HepG2 (cell line): ENCODE measurements around the gene PALM3. TPM values are rescaled to one million over a fixed set of nuclear protein-coding genes. Genes with fewer than 3 reads are reported as not detected.

ENCODE experiments used
- AKAP8 ChIP-seq: sonication (generic); formaldehyde crosslinking; IDR thresholded peaks from 2 replicates; pipeline ENCODE4 v1.5.1; 2020; ENCODE audit warnings: mild to moderate bottlenecking, missing genetic modification reagents
- EZH2 ChIP-seq: conservative IDR thresholded peaks from 2 replicates; pipeline ENCODE4 v1.6.1; 2012; ENCODE audit warnings: mild to moderate bottlenecking, low read depth, low read length, moderate library complexity
- HNRNPK ChIP-seq: fragments of 200-400 bp; formaldehyde crosslinking; IDR thresholded peaks from 2 replicates; pipeline ENCODE4 v1.6.1; 2018; ENCODE audit warnings: low read length, low read depth, moderate library complexity, mild to moderate bottlenecking; ENCODE audit not compliant: poor library complexity, severe bottlenecking
- MNT ChIP-seq: fragments of 450-650 bp; IDR thresholded peaks from 2 replicates; pipeline ENCODE4 v1.6.1; 2016
- MYNN ChIP-seq: sonication (generic); formaldehyde crosslinking; IDR thresholded peaks from 2 replicates; pipeline ENCODE4 v1.4.0; 2020; ENCODE audit warnings: mild to moderate bottlenecking, low read depth, missing genetic modification reagents
- NR2F6 ChIP-seq, 2 experiments: IDR thresholded peaks; 2 replicates each; pipeline ENCODE4 v1.6.1; 2016; ENCODE audit warnings: antibody characterized with exemption in 1 of 2, mild to moderate bottlenecking in 1 of 2
- PRDM15 ChIP-seq: sonication (generic); formaldehyde crosslinking; IDR thresholded peaks from 2 replicates; pipeline ENCODE4 v1.4.0; 2020; ENCODE audit warnings: missing genetic modification reagents
- SP140L ChIP-seq: sonication (generic); formaldehyde crosslinking; IDR thresholded peaks from 2 replicates; pipeline ENCODE4 v1.4.0; 2020; ENCODE audit warnings: missing genetic modification reagents, borderline replicate concordance
- SP4 ChIP-seq: sonication (generic); formaldehyde crosslinking; IDR thresholded peaks from 2 replicates; pipeline ENCODE4 v1.8.1; 2023; ENCODE audit warnings: mild to moderate bottlenecking, missing genetic modification reagents
- TSC22D2 ChIP-seq: sonication (generic); formaldehyde crosslinking; IDR thresholded peaks from 2 replicates; pipeline ENCODE4 v1.5.1; 2020; ENCODE audit warnings: missing genetic modification reagents, mild to moderate bottlenecking, borderline replicate concordance
- ZBTB44 ChIP-seq: sonication (generic); formaldehyde crosslinking; IDR thresholded peaks from 2 replicates; pipeline ENCODE4 v1.4.0; 2020; ENCODE audit warnings: missing genetic modification reagents
- ZFP1 ChIP-seq: IDR thresholded peaks from 2 replicates; pipeline ENCODE4 v1.6.1; 2016
- ZNF10 ChIP-seq: sonication (generic); formaldehyde crosslinking; IDR thresholded peaks from 2 replicates; pipeline ENCODE4 v1.4.0; 2020; ENCODE audit warnings: mild to moderate bottlenecking, low read depth, missing genetic modification reagents, borderline replicate concordance
- ZNF205 ChIP-seq: IDR thresholded peaks from 2 replicates; pipeline ENCODE4 v1.6.1; 2018; ENCODE audit warnings: missing biosample characterization, missing genetic modification reagents
- ZNF234 ChIP-seq: sonication (generic); formaldehyde crosslinking; conservative IDR thresholded peaks from 2 replicates; pipeline ENCODE4 v1.5.1; 2020; ENCODE audit warnings: mild to moderate bottlenecking, missing genetic modification reagents
- ZNF33B ChIP-seq: sonication (generic); formaldehyde crosslinking; IDR thresholded peaks from 2 replicates; pipeline ENCODE4 v1.5.1; 2020; ENCODE audit warnings: mild to moderate bottlenecking, missing genetic modification reagents
- ZNF567 ChIP-seq: sonication (generic); formaldehyde crosslinking; IDR thresholded peaks from 2 replicates; pipeline ENCODE4 v1.8.1; 2023; ENCODE audit warnings: mild to moderate bottlenecking, missing genetic modification reagents, borderline replicate concordance
- ZNF746 ChIP-seq: sonication (generic); formaldehyde crosslinking; IDR thresholded peaks from 2 replicates; pipeline ENCODE4 v1.8.0; 2022; ENCODE audit warnings: mild to moderate bottlenecking, missing genetic modification reagents
- ZSCAN22 ChIP-seq: sonication (generic); formaldehyde crosslinking; IDR thresholded peaks from 2 replicates; pipeline ENCODE4 v1.4.0; 2020; ENCODE audit warnings: mild to moderate bottlenecking, missing genetic modification reagents
- polyA plus RNA-seq, 8 experiments: library from polyadenylated mRNA; depleted of rRNA in 3 of 8; stranded (reverse) in 7 of 8; unstranded in 1 of 8; fragments of >200 nt; fragmentation: Illumina TruSeq in 4 of 8; extraction: Trizol in 4 of 8; gene quantifications; 2 replicates each; pipeline versions ENCODE4 v1.2.1 to v1.2.3, GENCODE V29; 2011 to 2016; ENCODE audit warnings: low read depth in 4 of 8, missing spikeins in 1 of 8, mixed read lengths in 1 of 8; ENCODE audit not compliant: insufficient read depth in 1 of 8
- total RNA-seq, 5 experiments: library from RNA; depleted of rRNA; stranded (reverse); fragments of >200 nt; fragmentation: Illumina TruSeq; extraction: Trizol; gene quantifications; 2 replicates each; pipeline ENCODE4 v1.2.3, GENCODE V29; 2016; ENCODE audit warnings: low read depth in 1 of 5

The PALM3 gene
- total and polyA plus RNA-seq, 2 of the 13 experiments (the other 11 are each of a cell fraction or from before 2014, with no cell fraction given), result 0.79 to 2.4 TPM

DNA sequence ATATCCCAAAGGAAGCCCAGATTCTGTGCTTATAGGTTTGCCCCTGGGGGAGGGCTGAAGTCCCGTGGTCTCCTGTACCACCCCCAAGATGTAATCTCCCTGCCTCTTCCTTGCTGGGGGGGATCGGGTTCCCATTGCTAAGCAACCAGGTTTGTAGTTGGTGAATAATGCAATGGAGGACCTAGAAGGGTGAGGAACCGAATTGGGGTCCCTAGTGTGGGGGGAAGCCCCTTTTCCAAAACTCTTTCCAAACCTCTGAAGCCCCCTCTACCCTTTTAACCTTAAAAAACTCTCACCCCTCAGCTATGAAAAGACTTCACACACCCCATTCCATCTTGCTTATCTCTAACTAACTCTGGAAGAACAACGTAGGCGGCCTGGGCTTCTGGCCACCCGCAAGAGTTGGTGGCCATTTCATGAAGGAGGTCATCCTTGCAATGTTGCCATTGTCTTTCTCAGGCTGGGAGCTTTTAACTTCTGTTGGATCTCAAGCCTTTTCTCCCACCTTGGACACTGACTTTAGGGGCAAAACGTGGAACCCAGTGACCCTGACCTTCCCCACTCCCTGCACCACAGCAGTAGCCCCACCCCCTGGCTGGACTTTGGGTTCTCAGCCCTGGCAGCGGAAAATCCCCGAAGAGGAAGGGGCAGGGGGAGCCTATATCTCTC lies 661 bp downstream of the PALM3 start (continued):
- TF ChIP-seq ZBTB44 (no peak), ZNF234 (CRISPR knock-in tag) (no peak), PRDM15 (no peak), ZNF33B (CRISPR knock-in tag) (no peak), ZNF205 (no peak), SP4 (CRISPR knock-in tag) (no peak), HNRNPK (no peak), SP140L (CRISPR knock-in tag) (no peak), ZSCAN22 (no peak), ZNF567 (CRISPR knock-in tag) (no peak), ZNF746 (no peak), EZH2 (no peak), ZNF10 (CRISPR knock-in tag) (no peak), ZFP1 (CRISPR knock-in tag) (no peak), NR2F6 (IDR thresholded peaks at IDR 0.05) (peak; percentile 90), NR2F6 (CRISPR knock-in tag; IDR thresholded peaks at IDR 0.05) (peak; percentile 95), AKAP8 (CRISPR knock-in tag) (no peak), MNT (no peak), TSC22D2 (CRISPR knock-in tag) (no peak), MYNN (no peak)
